ENCODE results near the gene FNDC3B. TPM values are rescaled to one million over a fixed set of nuclear protein-coding genes. Genes with fewer than 3 reads are reported as not detected.

The FNDC3B gene
- total RNA-seq, 1 experiment from 2014 or later = 173 TPM

DNA sequence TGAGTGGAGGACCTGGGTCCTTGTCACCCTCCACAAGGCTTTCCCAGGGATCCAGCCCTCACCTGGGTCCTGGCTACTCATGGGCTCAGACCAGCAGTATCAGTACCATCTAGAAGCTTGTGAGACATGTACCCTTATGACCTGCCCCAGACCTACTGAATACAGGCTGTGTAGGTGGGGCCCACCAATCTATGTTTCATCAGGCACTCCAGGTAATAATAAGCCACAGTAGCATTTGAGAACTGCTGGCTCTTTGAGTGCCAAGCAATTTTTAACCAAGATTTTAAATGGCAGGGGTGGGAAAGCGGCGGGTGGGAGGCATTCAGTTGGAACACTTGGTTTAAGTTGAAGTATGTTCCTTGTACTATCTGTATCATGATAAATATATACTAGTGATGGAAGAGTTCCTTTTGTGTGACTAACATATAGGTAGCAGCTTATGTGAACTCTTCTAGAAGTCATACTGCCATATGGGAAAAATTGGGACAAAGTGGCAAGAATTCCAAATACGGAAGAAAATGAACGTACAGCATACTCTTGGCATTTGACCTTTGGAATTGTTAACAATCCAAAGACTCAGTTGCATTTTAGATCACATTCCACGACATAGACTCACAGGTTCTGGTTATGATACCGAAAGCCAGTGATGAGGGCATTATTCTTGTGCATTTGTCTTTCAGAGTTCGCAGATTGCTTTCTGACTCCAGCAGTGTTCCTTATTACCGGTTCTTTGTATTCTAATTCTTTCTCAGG lies 218.4 kb downstream of the FNDC3B start:
- Histone ChIP-seq H3K36me3 (ENCODE audit: control insufficient read depth, insufficient read depth, low read length) (no peaks in the 10 kb centered on the region; the same call in 1 of the 2 replicates), H3K4me3 (ENCODE audit: low read depth in 2 of 2, low read length in 2 of 2) (no peak overlapping the region), H3K27ac (ENCODE audit: low read length) (no peak overlapping the region), H3K27me3 (ENCODE audit: control insufficient read depth, insufficient read depth, low read length) (no peaks in the 10 kb centered on the region), H3K4me1 (ENCODE audit: control insufficient read depth, insufficient read depth, low read length) (no peaks in the 10 kb centered on the region), H3K9me3 (ENCODE audit: control insufficient read depth, insufficient read depth, low read depth, low read length) (no peaks in the 10 kb centered on the region)
- ChIA-PET CTCF (interaction anchor here (0.6 kb wide), 1 partner anchor 108 kb away, joined by 8 read pairs; no protein-coding TSS in a partner anchor), POLR2A (no interaction called here)
- no peak for ATAC-seq
- BruUV-seq (replicated peaks) = no TSS peak
- in situ Hi-C loops (cut with HindIII; ENCODE audit: low pct_unique_long_range_greater_than_20kb, low sequenced_read_pairs) (no loop called here), intact Hi-C loops (cut with micrococcal nuclease; ENCODE audit: unreplicated experiment) (no loop called here)
- DNase-seq (ENCODE audit: low read depth, low spot score) = no peak
- TF ChIP-seq, protein P1, sequence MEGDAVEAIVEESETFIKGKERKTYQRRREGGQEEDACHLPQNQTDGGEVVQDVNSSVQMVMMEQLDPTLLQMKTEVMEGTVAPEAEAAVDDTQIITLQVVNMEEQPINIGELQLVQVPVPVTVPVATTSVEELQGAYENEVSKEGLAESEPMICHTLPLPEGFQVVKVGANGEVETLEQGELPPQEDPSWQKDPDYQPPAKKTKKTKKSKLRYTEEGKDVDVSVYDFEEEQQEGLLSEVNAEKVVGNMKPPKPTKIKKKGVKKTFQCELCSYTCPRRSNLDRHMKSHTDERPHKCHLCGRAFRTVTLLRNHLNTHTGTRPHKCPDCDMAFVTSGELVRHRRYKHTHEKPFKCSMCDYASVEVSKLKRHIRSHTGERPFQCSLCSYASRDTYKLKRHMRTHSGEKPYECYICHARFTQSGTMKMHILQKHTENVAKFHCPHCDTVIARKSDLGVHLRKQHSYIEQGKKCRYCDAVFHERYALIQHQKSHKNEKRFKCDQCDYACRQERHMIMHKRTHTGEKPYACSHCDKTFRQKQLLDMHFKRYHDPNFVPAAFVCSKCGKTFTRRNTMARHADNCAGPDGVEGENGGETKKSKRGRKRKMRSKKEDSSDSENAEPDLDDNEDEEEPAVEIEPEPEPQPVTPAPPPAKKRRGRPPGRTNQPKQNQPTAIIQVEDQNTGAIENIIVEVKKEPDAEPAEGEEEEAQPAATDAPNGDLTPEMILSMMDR (IDR thresholded peaks at IDR 0.05) = no peak
- TF ChIP-seq, protein P2, sequence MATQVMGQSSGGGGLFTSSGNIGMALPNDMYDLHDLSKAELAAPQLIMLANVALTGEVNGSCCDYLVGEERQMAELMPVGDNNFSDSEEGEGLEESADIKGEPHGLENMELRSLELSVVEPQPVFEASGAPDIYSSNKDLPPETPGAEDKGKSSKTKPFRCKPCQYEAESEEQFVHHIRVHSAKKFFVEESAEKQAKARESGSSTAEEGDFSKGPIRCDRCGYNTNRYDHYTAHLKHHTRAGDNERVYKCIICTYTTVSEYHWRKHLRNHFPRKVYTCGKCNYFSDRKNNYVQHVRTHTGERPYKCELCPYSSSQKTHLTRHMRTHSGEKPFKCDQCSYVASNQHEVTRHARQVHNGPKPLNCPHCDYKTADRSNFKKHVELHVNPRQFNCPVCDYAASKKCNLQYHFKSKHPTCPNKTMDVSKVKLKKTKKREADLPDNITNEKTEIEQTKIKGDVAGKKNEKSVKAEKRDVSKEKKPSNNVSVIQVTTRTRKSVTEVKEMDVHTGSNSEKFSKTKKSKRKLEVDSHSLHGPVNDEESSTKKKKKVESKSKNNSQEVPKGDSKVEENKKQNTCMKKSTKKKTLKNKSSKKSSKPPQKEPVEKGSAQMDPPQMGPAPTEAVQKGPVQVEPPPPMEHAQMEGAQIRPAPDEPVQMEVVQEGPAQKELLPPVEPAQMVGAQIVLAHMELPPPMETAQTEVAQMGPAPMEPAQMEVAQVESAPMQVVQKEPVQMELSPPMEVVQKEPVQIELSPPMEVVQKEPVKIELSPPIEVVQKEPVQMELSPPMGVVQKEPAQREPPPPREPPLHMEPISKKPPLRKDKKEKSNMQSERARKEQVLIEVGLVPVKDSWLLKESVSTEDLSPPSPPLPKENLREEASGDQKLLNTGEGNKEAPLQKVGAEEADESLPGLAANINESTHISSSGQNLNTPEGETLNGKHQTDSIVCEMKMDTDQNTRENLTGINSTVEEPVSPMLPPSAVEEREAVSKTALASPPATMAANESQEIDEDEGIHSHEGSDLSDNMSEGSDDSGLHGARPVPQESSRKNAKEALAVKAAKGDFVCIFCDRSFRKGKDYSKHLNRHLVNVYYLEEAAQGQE (IDR thresholded peaks at IDR 0.05; ENCODE audit: insufficient read depth in 1 of 2, low read depth in 2 of 2, low read length in 1 of 2) = no peak
- TF ChIP-seq TCF7L2 (IDR thresholded peaks at IDR 0.05; ENCODE audit: low read depth, low read length) (no peak), SIN3A (IDR thresholded peaks at IDR 0.05; ENCODE audit: borderline replicate concordance, insufficient read depth, low read depth, low read length) (no peak), POLR2AphosphoS5 (IDR thresholded peaks at IDR 0.05; ENCODE audit: low read depth, low read length) (no peak; the same call in 1 of the 2 replicates)

DNA sequence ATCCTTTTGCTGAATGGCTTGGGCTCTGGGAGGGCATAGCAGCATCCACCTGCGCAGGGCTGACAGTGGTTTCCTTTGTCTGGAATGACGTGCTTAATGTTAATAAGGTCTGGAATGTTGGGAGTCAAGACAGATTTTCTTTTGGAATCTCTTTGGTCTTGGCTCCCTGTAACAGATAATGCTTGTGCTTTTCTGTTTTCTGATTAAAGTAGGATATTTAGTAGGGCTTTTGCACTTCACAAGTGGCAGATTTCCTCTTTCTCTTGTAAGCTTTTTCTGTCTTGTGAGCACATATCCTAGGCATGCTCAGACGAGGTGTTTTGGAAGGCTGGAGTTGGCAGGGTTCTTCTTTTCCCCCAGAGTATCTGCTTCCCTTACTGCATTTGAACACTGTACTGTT lies 219.2 kb downstream of the FNDC3B start:
- no peak overlapping the region for H3K4me3 ChIP-seq (ENCODE audit: low read depth in 2 of 2, low read length in 2 of 2)
- H3K9me3 ChIP-seq (ENCODE audit: control insufficient read depth, insufficient read depth, low read depth, low read length) = no peaks in the 10 kb centered on the region
- no peak for ATAC-seq
- intact Hi-C loops (cut with micrococcal nuclease; ENCODE audit: unreplicated experiment) (no loop called here), in situ Hi-C loops (cut with HindIII; ENCODE audit: low pct_unique_long_range_greater_than_20kb, low sequenced_read_pairs) (no loop called here)
- POLR2A ChIA-PET = no interaction called here
- TF ChIP-seq, protein P2 (IDR thresholded peaks at IDR 0.05; ENCODE audit: insufficient read depth in 1 of 2, low read depth in 2 of 2, low read length in 1 of 2) = no peak
- no peak for TF ChIP-seq SIN3A (IDR thresholded peaks at IDR 0.05; ENCODE audit: borderline replicate concordance, insufficient read depth, low read depth, low read length)
- TF ChIP-seq, protein P1 (IDR thresholded peaks at IDR 0.05) = no peak
- TF ChIP-seq POLR2AphosphoS5 (IDR thresholded peaks at IDR 0.05; ENCODE audit: low read depth, low read length) = no peak
- no peak for TF ChIP-seq TCF7L2 (IDR thresholded peaks at IDR 0.05; ENCODE audit: low read depth, low read length)
- no peaks in the 10 kb centered on the region for H3K27me3 ChIP-seq (ENCODE audit: control insufficient read depth, insufficient read depth, low read length)
- H3K36me3 ChIP-seq (ENCODE audit: control insufficient read depth, insufficient read depth, low read length) = peaks cover 3% of the 10 kb centered on the region; the same call in 1 of the 2 replicates
- no peak for DNase-seq (ENCODE audit: low read depth, low spot score)
- BruUV-seq (replicated peaks) = no TSS peak
- no peak overlapping the region for H3K27ac ChIP-seq (ENCODE audit: low read length)
- H3K4me1 ChIP-seq (ENCODE audit: control insufficient read depth, insufficient read depth, low read length) = no peaks in the 10 kb centered on the region
- CTCF ChIA-PET = interaction anchor here (0.6 kb wide), 1 partner anchor 109 kb away, joined by 8 read pairs; no protein-coding TSS in a partner anchor
